ENCODE measurements around the gene TBC1D16. TPM values are rescaled to one million over a fixed set of nuclear protein-coding genes. Genes with fewer than 3 reads are reported as not detected.

Gene TBC1D16
- total RNA-seq, 6 experiments from 2014 or later = 5.8 to 21.0 (median 14.4) TPM

GRCh38 chr17:80027043-80027435 lies 8.6 kb downstream of the TBC1D16 start:
- no peaks in the 10 kb centered on the region for H3K27me3 ChIP-seq
- H3K36me3 ChIP-seq = no peaks in the 10 kb centered on the region
- intact Hi-C loops (cut with DNase I) = no loop called here
- peak overlapping the region in 2 of 3 donors; percentile 85 to 95 for H3K27ac ChIP-seq
- WGBS (ENCODE audit: insufficient coverage, low coverage, low lambda C conversion rate, missing lambda C conversion rate) = 93% methylated on average over 8 of the region's 8 CpGs
- DNase-seq = no peak
- ATAC-seq = no peak
- no peak for TF ChIP-seq POLR2A (IDR thresholded peaks at IDR 0.05)
- no peak for TF ChIP-seq CTCF (IDR thresholded peaks at IDR 0.05)
- no peak overlapping the region for H3K4me3 ChIP-seq
- H3K9me3 ChIP-seq = no peaks in the 10 kb centered on the region
- H3K4me1 ChIP-seq = peaks cover 3 to 63% (median 28%) of the 10 kb centered on the region in 4 donors

- TF ChIP-seq POLR2A (IDR thresholded peaks at IDR 0.05) (peak; percentile 27), CTCF (IDR thresholded peaks at IDR 0.05) (no peak)
- peak overlapping the region in 2 of 3 donors; percentile 85 to 95 for H3K27ac ChIP-seq
- WGBS (ENCODE audit: insufficient coverage, low coverage, low lambda C conversion rate, missing lambda C conversion rate) = 48% methylated on average over 9 of the region's 10 CpGs
- ATAC-seq = peak; percentile 29 to 59 (median 50)
- H3K36me3 ChIP-seq = no peaks in the 10 kb centered on the region
- DNase-seq = peak; percentile 51 to 86 (median 86)
- peaks cover 3 to 62% (median 28%) of the 10 kb centered on the region in 4 donors for H3K4me1 ChIP-seq
- H3K4me3 ChIP-seq = no peak overlapping the region
- H3K27me3 ChIP-seq = no peaks in the 10 kb centered on the region
- H3K9me3 ChIP-seq = no peaks in the 10 kb centered on the region
- intact Hi-C loops (cut with DNase I) = no loop called here
Observed at GRCh38 chr17:80026359-80027042, 9.2 kb downstream of the TBC1D16 start.

GRCh38 chr17:80025796-80026195 lies 9.9 kb downstream of the TBC1D16 start:
- H3K27me3 ChIP-seq = no peaks in the 10 kb centered on the region
- ATAC-seq (no peak), DNase-seq (no peak)
- no peak for TF ChIP-seq POLR2A (IDR thresholded peaks at IDR 0.05)
- no peak for TF ChIP-seq CTCF (IDR thresholded peaks at IDR 0.05)
- intact Hi-C loops (cut with DNase I) = no loop called here
- H3K9me3 ChIP-seq = no peaks in the 10 kb centered on the region
- no peaks in the 10 kb centered on the region for H3K36me3 ChIP-seq
- WGBS (ENCODE audit: insufficient coverage, low coverage, low lambda C conversion rate, missing lambda C conversion rate) = 59% methylated on average over 10 of the region's 10 CpGs
- H3K27ac ChIP-seq = peak overlapping the region in 2 of 3 donors; percentile 85 to 95
- H3K4me3 ChIP-seq = peak overlapping the region in 1 of 3 donors; percentile 26
- H3K4me1 ChIP-seq = peaks cover 1 to 58% (median 27%) of the 10 kb centered on the region in 4 donors

GRCh38 chr17:80025140-80025539 lies 10.5 kb downstream of the TBC1D16 start:
- DNase-seq = no peak
- H3K27me3 ChIP-seq = no peaks in the 10 kb centered on the region
- H3K36me3 ChIP-seq = no peaks in the 10 kb centered on the region
- intact Hi-C loops (cut with DNase I) = no loop called here
- peak overlapping the region in 2 of 3 donors; percentile 85 to 95 for H3K27ac ChIP-seq
- ATAC-seq = peak in 2 of 4 donors; percentile 0 to 3
- peaks cover 0 to 58% (median 26%) of the 10 kb centered on the region in 4 donors for H3K4me1 ChIP-seq
- 67% methylated on average over 3 of the region's 11 CpGs for WGBS (ENCODE audit: insufficient coverage, low coverage, low lambda C conversion rate, missing lambda C conversion rate)
- no peak for TF ChIP-seq POLR2A (IDR thresholded peaks at IDR 0.05)
- no peak for TF ChIP-seq CTCF (IDR thresholded peaks at IDR 0.05)
- H3K4me3 ChIP-seq = peak overlapping the region in 1 of 3 donors; percentile 26
- H3K9me3 ChIP-seq = no peaks in the 10 kb centered on the region

Measured in right lobe of liver (tissue), 6 donors.